ENCODE measurements around the gene IGLL5. TPM values are rescaled to one million over a fixed set of nuclear protein-coding genes. Genes with fewer than 3 reads are reported as not detected.

Gene IGLL5
- not detected in 5 replicates for total RNA-seq (2022; extraction: Qiagen RNA extraction)

GRCh38 chr22:22887621-22888503 is at the start of gene IGLL5:
Gene IGLL5, plus strand, starts transcription at chr22:22887816. Its CDS starts 238 bp downstream, at chr22:22888054.

Other genes with a start within 250 kb of the IGLL5 start
- gene GGTLC2, start 243.2 kb upstream of the IGLL5 start, total RNA-seq (2022; extraction: Qiagen RNA extraction), result not detected in 5 replicates
- gene GNAZ, start 182.7 kb downstream of the IGLL5 start, total RNA-seq (2022; extraction: Qiagen RNA extraction), result 1.9 to 3.1 TPM (median 2.8 TPM) in 5 replicates

Data from A549 treated with Hydrocortisone at 1 μM for 4 hours (cell line).